WTC11 (cell line): Measurements from ENCODE around the gene ISCA2. TPM values are rescaled to one million over a fixed set of nuclear protein-coding genes. Genes with fewer than 3 reads are reported as not detected.

Experiments
- ATAC-seq: fragments of 200-7000 bp; cut with Tn5 transposase; 2 replicates; pipeline ENCODE4 v1.10.0; 2021; ENCODE audit warnings: mild to moderate bottlenecking, moderate library complexity
- CTCF ChIA-PET: fragments of 300-600 bp; sonication (Branson Sonifier 250); formaldehyde crosslinking; loops from one replicate; lab custom pipeline; 2021; ENCODE audit warnings: antibody characterized with exemption; lab: Charles Lee
- POLR2A ChIA-PET: fragments of 350-600 bp; sonication (Branson Sonifier 250); formaldehyde crosslinking; loops from one replicate; lab custom pipeline; 2021; ENCODE audit warnings: antibody characterized with exemption; lab: Charles Lee
- DNase-seq: peaks from one replicate; pipeline ENCODE4 v3.0.0; 2021; ENCODE audit warnings: low spot score
- H3K27ac Mint-ChIP-seq: 2 replicates; pipeline ENCODE4 v1.8.0; 2021; ENCODE audit warnings: mixed read lengths
- H3K27me3 Mint-ChIP-seq: 2 replicates; pipeline ENCODE4 v1.8.0; 2021; ENCODE audit warnings: low read depth, mild to moderate bottlenecking, moderate library complexity, mixed read lengths
- H3K36me3 Mint-ChIP-seq: 2 replicates; pipeline ENCODE4 v1.8.0; 2021; ENCODE audit warnings: mixed read lengths
- H3K4me1 Mint-ChIP-seq: 2 replicates; pipeline ENCODE4 v1.8.0; 2022; ENCODE audit warnings: mixed read lengths
- H3K4me3 Mint-ChIP-seq: 2 replicates; pipeline ENCODE4 v1.8.0; 2021; ENCODE audit warnings: mild to moderate bottlenecking, moderate library complexity, mixed read lengths
- H3K9me3 Mint-ChIP-seq: 2 replicates; pipeline ENCODE4 v1.8.0; 2021; ENCODE audit warnings: mixed read lengths
- CDX4 ChIP-seq: fragments of 250-450 bp; sonication (Bioruptor Pico); IDR thresholded peaks from 2 replicates; pipeline ENCODE4 v1.9.0; 2021; ENCODE audit warnings: moderate library complexity, mild to moderate bottlenecking, inconsistent platforms, borderline replicate concordance
- IRF2 ChIP-seq: sonication (generic); formaldehyde crosslinking; IDR thresholded peaks from 2 replicates; pipeline ENCODE4 v1.8.0; 2022; ENCODE audit warnings: low read depth, missing genetic modification reagents, borderline replicate concordance
- NFATC4 ChIP-seq: fragments of 250-450 bp; sonication (Bioruptor Pico); IDR thresholded peaks from 2 replicates; pipeline ENCODE4 v1.9.0; 2021; ENCODE audit warnings: mild to moderate bottlenecking
- NR2C2 ChIP-seq: sonication (generic); formaldehyde crosslinking; IDR thresholded peaks from 2 replicates; pipeline ENCODE4 v1.8.0; 2022; ENCODE audit warnings: mild to moderate bottlenecking, missing genetic modification reagents
- RELA ChIP-seq: sonication (generic); formaldehyde crosslinking; IDR thresholded peaks from 2 replicates; pipeline ENCODE4 v1.8.1; 2022; ENCODE audit warnings: missing genetic modification reagents, mild to moderate bottlenecking, borderline replicate concordance
- TEAD1 ChIP-seq: sonication (generic); formaldehyde crosslinking; IDR thresholded peaks from 2 replicates; pipeline ENCODE4 v1.8.0; 2022; ENCODE audit warnings: mild to moderate bottlenecking, missing genetic modification reagents
- USF1 ChIP-seq: sonication (generic); formaldehyde crosslinking; IDR thresholded peaks from 2 replicates; pipeline ENCODE4 v1.8.0; 2022; ENCODE audit warnings: mild to moderate bottlenecking, missing genetic modification reagents
- ZBTB43 ChIP-seq: sonication (generic); formaldehyde crosslinking; IDR thresholded peaks from 2 replicates; pipeline ENCODE4 v1.8.1; 2023; ENCODE audit warnings: mild to moderate bottlenecking, missing genetic modification reagents
- total RNA-seq: library from RNA; stranded (reverse); gene quantifications from 3 replicates; pipeline ENCODE4 v1.2.3, GENCODE V29; 2021
- TF ChIP-seq, protein P1 (sequence below): sonication (generic); formaldehyde crosslinking; IDR thresholded peaks from 2 replicates; pipeline ENCODE4 v1.8.0; 2022; ENCODE audit warnings: mild to moderate bottlenecking, missing genetic modification reagents
- TF ChIP-seq, protein P2 (sequence below): sonication (generic); formaldehyde crosslinking; conservative IDR thresholded peaks from 2 replicates; pipeline ENCODE4 v1.8.1; 2023; ENCODE audit warnings: mild to moderate bottlenecking, low read depth, missing genetic modification reagents, moderate library complexity
- TF ChIP-seq, protein P3 (sequence below): sonication (generic); formaldehyde crosslinking; IDR thresholded peaks from 2 replicates; pipeline ENCODE4 v1.8.1; 2023; ENCODE audit warnings: mild to moderate bottlenecking, missing genetic modification reagents, moderate library complexity
- TF ChIP-seq, protein P4 (sequence below): sonication (generic); formaldehyde crosslinking; IDR thresholded peaks from 2 replicates; pipeline ENCODE4 v1.8.0; 2022; ENCODE audit warnings: mild to moderate bottlenecking, missing genetic modification reagents

The ISCA2 gene
- total RNA-seq, 1 experiment from 2014 or later, result 50.1 TPM

- TF ChIP-seq ZBTB43 (no peak), USF1 (CRISPR knock-in tag) (no peak)
- TF ChIP-seq, protein P1, sequence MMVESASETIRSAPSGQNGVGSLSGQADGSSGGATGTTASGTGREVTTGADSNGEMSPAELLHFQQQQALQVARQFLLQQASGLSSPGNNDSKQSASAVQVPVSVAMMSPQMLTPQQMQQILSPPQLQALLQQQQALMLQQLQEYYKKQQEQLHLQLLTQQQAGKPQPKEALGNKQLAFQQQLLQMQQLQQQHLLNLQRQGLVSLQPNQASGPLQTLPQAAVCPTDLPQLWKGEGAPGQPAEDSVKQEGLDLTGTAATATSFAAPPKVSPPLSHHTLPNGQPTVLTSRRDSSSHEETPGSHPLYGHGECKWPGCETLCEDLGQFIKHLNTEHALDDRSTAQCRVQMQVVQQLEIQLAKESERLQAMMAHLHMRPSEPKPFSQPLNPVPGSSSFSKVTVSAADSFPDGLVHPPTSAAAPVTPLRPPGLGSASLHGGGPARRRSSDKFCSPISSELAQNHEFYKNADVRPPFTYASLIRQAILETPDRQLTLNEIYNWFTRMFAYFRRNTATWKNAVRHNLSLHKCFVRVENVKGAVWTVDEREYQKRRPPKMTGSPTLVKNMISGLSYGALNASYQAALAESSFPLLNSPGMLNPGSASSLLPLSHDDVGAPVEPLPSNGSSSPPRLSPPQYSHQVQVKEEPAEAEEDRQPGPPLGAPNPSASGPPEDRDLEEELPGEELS, result no peak
Measured at GRCh38 chr14:74532246-74532645, 38.7 kb downstream of the ISCA2 start (continued).

GRCh38 chr14:74533576-74533975 lies 40.0 kb downstream of the ISCA2 start:
- no peak for ATAC-seq
- Mint-ChIP-seq H3K27me3 (no peaks in the 10 kb centered on the region), H3K9me3 (no peaks in the 10 kb centered on the region), H3K27ac (no peak overlapping the region), H3K4me3 (no peak overlapping the region), H3K36me3 (no peaks in the 10 kb centered on the region), H3K4me1 (peaks cover 4% of the 10 kb centered on the region; the same call in 1 of the 2 replicates)
- CTCF ChIA-PET, result interaction anchor here (1.7 to 2.6 kb wide), 2 partner anchors 25 to 29 kb away, joined by 4 to 37 read pairs; no protein-coding TSS in a partner anchor
- POLR2A ChIA-PET, result no interaction called here
- no peak for DNase-seq
- TF ChIP-seq CDX4 (CRISPR knock-in tag), result no peak
- TF ChIP-seq, protein P2, sequence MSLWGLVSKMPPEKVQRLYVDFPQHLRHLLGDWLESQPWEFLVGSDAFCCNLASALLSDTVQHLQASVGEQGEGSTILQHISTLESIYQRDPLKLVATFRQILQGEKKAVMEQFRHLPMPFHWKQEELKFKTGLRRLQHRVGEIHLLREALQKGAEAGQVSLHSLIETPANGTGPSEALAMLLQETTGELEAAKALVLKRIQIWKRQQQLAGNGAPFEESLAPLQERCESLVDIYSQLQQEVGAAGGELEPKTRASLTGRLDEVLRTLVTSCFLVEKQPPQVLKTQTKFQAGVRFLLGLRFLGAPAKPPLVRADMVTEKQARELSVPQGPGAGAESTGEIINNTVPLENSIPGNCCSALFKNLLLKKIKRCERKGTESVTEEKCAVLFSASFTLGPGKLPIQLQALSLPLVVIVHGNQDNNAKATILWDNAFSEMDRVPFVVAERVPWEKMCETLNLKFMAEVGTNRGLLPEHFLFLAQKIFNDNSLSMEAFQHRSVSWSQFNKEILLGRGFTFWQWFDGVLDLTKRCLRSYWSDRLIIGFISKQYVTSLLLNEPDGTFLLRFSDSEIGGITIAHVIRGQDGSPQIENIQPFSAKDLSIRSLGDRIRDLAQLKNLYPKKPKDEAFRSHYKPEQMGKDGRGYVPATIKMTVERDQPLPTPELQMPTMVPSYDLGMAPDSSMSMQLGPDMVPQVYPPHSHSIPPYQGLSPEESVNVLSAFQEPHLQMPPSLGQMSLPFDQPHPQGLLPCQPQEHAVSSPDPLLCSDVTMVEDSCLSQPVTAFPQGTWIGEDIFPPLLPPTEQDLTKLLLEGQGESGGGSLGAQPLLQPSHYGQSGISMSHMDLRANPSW, result no peak
- TF ChIP-seq NFATC4 (CRISPR knock-in tag), result no peak
- TF ChIP-seq, protein P3, sequence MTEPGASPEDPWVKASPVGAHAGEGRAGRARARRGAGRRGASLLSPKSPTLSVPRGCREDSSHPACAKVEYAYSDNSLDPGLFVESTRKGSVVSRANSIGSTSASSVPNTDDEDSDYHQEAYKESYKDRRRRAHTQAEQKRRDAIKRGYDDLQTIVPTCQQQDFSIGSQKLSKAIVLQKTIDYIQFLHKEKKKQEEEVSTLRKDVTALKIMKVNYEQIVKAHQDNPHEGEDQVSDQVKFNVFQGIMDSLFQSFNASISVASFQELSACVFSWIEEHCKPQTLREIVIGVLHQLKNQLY (CRISPR knock-in tag), result no peak
- TF ChIP-seq IRF2 (CRISPR knock-in tag), result no peak
- no peak for TF ChIP-seq ZBTB43
- TF ChIP-seq TEAD1 (CRISPR knock-in tag), result no peak
- TF ChIP-seq NR2C2 (CRISPR knock-in tag), result no peak
- TF ChIP-seq, protein P4, sequence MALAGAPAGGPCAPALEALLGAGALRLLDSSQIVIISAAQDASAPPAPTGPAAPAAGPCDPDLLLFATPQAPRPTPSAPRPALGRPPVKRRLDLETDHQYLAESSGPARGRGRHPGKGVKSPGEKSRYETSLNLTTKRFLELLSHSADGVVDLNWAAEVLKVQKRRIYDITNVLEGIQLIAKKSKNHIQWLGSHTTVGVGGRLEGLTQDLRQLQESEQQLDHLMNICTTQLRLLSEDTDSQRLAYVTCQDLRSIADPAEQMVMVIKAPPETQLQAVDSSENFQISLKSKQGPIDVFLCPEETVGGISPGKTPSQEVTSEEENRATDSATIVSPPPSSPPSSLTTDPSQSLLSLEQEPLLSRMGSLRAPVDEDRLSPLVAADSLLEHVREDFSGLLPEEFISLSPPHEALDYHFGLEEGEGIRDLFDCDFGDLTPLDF (CRISPR knock-in tag), result no peak
- no peak for TF ChIP-seq RELA (CRISPR knock-in tag)
